ENCODE data around the gene HK3.

HK3 gene

DNA sequence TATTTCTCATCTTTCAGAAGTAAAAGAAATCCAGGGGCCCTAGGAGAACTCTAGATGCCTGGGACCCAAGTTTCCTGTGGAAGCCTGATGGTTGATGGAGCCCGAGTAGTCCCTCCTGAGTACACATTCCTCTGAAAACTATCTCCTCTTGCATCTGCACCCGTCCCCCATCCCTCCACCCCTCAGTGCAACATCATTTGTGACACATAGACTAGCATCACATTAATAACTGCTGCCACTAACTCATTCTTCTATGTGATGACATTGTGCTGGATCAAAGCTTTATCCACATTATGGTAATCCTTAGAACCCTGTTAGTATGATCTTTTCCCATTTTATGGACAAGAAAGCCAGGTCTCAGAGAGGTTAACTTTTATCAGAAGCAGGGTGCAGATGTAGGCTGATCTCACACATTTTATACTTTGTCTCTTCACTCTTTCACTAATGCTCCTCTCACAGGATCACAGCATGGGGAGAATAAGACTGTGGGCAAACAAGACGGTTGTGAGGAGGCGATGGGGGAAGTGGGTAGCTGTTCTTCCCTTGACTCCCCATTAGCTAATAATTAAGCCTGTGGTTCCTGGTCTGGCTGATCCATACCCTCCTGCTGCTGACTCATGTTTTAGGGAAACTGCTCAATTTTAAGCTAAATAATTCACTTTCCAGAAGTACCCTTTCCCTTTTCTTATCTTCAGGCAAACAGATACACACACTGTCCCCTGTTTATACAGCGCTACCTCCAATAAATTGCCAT lies 3.9 kb upstream of the HK3 start:
- peaks cover 0 to 16% (median 12%) of the 10 kb centered on the region in 4 experiments for H3K4me1 ChIP-seq (ENCODE audit: control extremely low read depth in 1 of 4, control insufficient read depth in 4 of 4, insufficient read depth in 4 of 4, low read length in 3 of 4)
- H3K9me3 ChIP-seq (ENCODE audit: control extremely low read depth in 1 of 5, control insufficient read depth in 4 of 5, insufficient read depth in 2 of 5, low read depth in 1 of 5, low read length in 4 of 5) = no peaks in the 10 kb centered on the region
- peaks cover 0 to 5% (median 4%) of the 10 kb centered on the region in 5 experiments for H3K27me3 ChIP-seq (replicated peaks in 2 of 5; ENCODE audit: control insufficient read depth in 4 of 5, insufficient read depth in 5 of 5, low read length in 4 of 5)
- H3K4me3 ChIP-seq (ENCODE audit: control insufficient read depth in 1 of 7, extremely low read depth in 1 of 7, insufficient read depth in 4 of 7, low read depth in 2 of 7, low read length in 6 of 7) = no peak overlapping the region
- DNase-seq = no peak
- no peak overlapping the region for H3K27ac ChIP-seq (ENCODE audit: insufficient read depth in 1 of 2, low read depth in 1 of 2, low read length in 2 of 2, poor library complexity in 1 of 2, severe bottlenecking in 2 of 2)
- WGBS (ENCODE audit: insufficient coverage) = 100% methylated on average over 2 of the region's 5 CpGs
- ChIA-PET CTCF (interaction anchor here (0.9 kb wide), 1 partner anchor 242 kb away, joined by 4 read pairs; no protein-coding TSS in a partner anchor), POLR2A (no interaction called here)
- H3K36me3 ChIP-seq (ENCODE audit: control insufficient read depth in 4 of 4, insufficient read depth in 4 of 4, low read length in 3 of 4) = peaks cover 17 to 59% (median 40%) of the 10 kb centered on the region in 4 experiments

DNA sequence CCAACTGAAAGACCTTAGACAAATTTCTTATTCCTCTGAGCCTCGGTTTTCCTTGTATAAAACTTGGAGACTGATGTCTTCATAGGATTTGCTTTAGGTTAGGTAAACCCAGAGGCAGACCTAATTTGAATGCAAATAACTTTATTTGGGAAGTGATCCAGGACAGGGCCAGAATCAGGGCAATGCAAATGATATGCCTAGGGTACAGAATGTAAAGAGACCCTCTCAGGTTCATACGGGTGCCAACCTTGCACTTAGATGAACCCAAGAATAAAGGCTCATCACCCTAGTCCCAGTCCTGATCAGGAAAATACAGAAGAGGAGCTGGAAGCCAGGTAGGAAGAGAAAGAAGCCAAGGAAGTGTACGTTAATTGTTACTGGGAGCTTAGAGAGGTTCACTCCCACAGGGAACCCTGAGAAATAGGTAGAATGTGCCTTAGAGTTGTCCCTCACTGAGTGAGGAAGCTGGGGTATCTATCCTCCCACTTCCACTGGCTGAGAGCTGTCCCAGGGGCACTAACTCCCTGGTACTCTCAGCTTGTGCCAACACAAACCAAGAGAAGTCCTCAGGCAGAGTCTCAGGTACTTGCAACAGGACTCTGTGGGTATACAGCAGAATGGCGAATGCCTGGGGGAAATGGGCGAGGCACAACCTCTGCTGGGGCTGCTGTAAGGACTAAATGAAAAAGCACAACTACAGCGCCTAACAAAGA lies 3.1 kb upstream of the HK3 start:
- H3K9me3 ChIP-seq (ENCODE audit: control extremely low read depth in 1 of 5, control insufficient read depth in 4 of 5, insufficient read depth in 2 of 5, low read depth in 1 of 5, low read length in 4 of 5) = no peaks in the 10 kb centered on the region
- peaks cover 0 to 16% (median 12%) of the 10 kb centered on the region in 4 experiments for H3K4me1 ChIP-seq (ENCODE audit: control extremely low read depth in 1 of 4, control insufficient read depth in 4 of 4, insufficient read depth in 4 of 4, low read length in 3 of 4)
- H3K36me3 ChIP-seq (ENCODE audit: control insufficient read depth in 4 of 4, insufficient read depth in 4 of 4, low read length in 3 of 4) = peaks cover 17 to 54% (median 35%) of the 10 kb centered on the region in 4 experiments
- WGBS (ENCODE audit: insufficient coverage) = 100% methylated on average over 5 of the region's 6 CpGs
- no peak overlapping the region for H3K4me3 ChIP-seq (ENCODE audit: control insufficient read depth in 1 of 7, extremely low read depth in 1 of 7, insufficient read depth in 4 of 7, low read depth in 2 of 7, low read length in 6 of 7)
- ChIA-PET CTCF (no interaction called here), POLR2A (no interaction called here)
- DNase-seq = no peak
- H3K27ac ChIP-seq (ENCODE audit: insufficient read depth in 1 of 2, low read depth in 1 of 2, low read length in 2 of 2, poor library complexity in 1 of 2, severe bottlenecking in 2 of 2) = no peak overlapping the region
- peaks cover 0 to 10% (median 8%) of the 10 kb centered on the region in 5 experiments for H3K27me3 ChIP-seq (replicated peaks in 2 of 5; ENCODE audit: control insufficient read depth in 4 of 5, insufficient read depth in 5 of 5, low read length in 4 of 5)

DNA sequence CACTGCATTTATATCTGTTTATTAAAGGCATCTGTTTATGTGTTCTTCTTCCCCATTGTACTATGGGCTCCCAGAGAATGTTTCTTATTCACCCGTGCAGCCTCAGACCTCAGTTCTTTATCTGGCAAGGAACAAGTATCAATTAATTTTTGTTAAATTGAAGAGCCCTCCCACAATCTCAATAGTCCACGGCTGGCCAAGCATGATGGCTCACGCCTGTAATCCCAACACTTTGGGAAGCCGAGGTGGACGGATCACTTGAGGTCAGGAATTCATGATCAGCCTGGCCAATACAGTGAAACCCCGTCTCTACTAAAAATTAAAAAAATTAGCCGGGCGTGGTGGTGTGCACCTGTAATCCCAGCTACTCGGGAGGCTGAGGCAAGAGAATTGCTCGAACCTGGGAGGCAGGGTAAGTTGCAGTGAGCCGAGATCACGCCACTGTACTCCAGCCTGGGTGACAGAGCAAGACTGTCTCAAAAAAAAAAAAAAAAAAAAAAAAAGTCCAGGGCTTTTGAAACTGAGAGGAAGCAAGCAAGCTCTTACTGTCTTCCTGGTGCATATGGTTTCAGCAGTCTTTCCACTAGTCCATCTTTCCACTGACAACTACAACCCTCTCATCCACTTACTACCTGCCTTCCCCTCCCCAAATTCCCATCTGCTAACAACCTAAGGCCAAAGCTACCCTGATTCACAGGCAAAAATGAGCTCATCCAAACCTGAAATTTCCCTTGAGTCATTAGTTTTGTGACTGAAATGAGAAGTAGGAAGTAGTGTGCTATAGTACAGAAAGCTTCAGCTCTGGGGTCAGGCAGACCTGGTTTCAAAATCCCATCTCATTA lies 2.3 kb upstream of the HK3 start:
- H3K36me3 ChIP-seq (ENCODE audit: control insufficient read depth in 4 of 4, insufficient read depth in 4 of 4, low read length in 3 of 4) = peaks cover 13 to 46% (median 31%) of the 10 kb centered on the region in 4 experiments
- DNase-seq = peak in 2 of 3 donors; percentile 18 to 20
- no peaks in the 10 kb centered on the region for H3K9me3 ChIP-seq (ENCODE audit: control extremely low read depth in 1 of 5, control insufficient read depth in 4 of 5, insufficient read depth in 2 of 5, low read depth in 1 of 5, low read length in 4 of 5)
- no peak overlapping the region for H3K27ac ChIP-seq (ENCODE audit: insufficient read depth in 1 of 2, low read depth in 1 of 2, low read length in 2 of 2, poor library complexity in 1 of 2, severe bottlenecking in 2 of 2)
- no peak overlapping the region for H3K4me3 ChIP-seq (ENCODE audit: control insufficient read depth in 1 of 7, extremely low read depth in 1 of 7, insufficient read depth in 4 of 7, low read depth in 2 of 7, low read length in 6 of 7)
- H3K27me3 ChIP-seq (replicated peaks in 2 of 5; ENCODE audit: control insufficient read depth in 4 of 5, insufficient read depth in 5 of 5, low read length in 4 of 5) = peaks cover 0 to 11% (median 8%) of the 10 kb centered on the region in 5 experiments
- ChIA-PET POLR2A (no interaction called here), CTCF (interaction anchor here (1.2 kb wide), 1 partner anchor 9 kb away, joined by 3 read pairs; no protein-coding TSS in a partner anchor)
- over 99% methylated on average over 8 of the region's 12 CpGs for WGBS (ENCODE audit: insufficient coverage)
- peaks cover 0 to 17% (median 12%) of the 10 kb centered on the region in 4 experiments for H3K4me1 ChIP-seq (ENCODE audit: control extremely low read depth in 1 of 4, control insufficient read depth in 4 of 4, insufficient read depth in 4 of 4, low read length in 3 of 4)

DNA sequence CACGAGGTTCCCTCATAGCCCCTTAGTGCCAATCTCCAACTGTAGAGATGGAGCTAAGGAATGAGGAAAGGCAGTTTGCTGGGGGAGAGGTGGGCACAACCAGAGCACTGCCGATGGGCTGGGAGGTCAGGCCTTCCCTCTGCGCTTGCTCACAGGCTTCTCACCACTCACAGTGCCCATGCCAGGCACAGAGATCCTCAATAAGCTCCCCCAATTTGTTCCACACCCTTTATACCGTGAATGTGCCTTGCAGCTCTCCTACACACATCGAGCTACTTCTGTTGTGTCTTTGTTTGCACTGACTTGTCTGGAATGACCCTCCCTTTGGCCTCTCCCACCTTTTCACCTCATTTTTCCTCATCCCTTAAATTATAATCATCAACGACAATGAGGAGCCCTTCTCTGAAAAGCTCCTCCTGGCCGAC lies 1.6 kb upstream of the HK3 start:
- H3K27me3 ChIP-seq (replicated peaks in 2 of 5; ENCODE audit: control insufficient read depth in 4 of 5, insufficient read depth in 5 of 5, low read length in 4 of 5) = peaks cover 0 to 11% (median 8%) of the 10 kb centered on the region in 5 experiments
- H3K4me1 ChIP-seq (ENCODE audit: control extremely low read depth in 1 of 4, control insufficient read depth in 4 of 4, insufficient read depth in 4 of 4, low read length in 3 of 4) = peaks cover 0 to 23% (median 12%) of the 10 kb centered on the region in 4 experiments
- H3K27ac ChIP-seq (ENCODE audit: insufficient read depth in 1 of 2, low read depth in 1 of 2, low read length in 2 of 2, poor library complexity in 1 of 2, severe bottlenecking in 2 of 2) = no peak overlapping the region
- POLR2A ChIA-PET = no interaction called here
- no peaks in the 10 kb centered on the region for H3K9me3 ChIP-seq (ENCODE audit: control extremely low read depth in 1 of 5, control insufficient read depth in 4 of 5, insufficient read depth in 2 of 5, low read depth in 1 of 5, low read length in 4 of 5)
- 97% methylated on average over 5 of the region's 7 CpGs for WGBS (ENCODE audit: insufficient coverage)
- peaks cover 8 to 39% (median 24%) of the 10 kb centered on the region in 4 experiments for H3K36me3 ChIP-seq (ENCODE audit: control insufficient read depth in 4 of 4, insufficient read depth in 4 of 4, low read length in 3 of 4)
- DNase-seq = no peak
- CTCF ChIA-PET = interaction anchor here (1.2 kb wide), 1 partner anchor 10 kb away, joined by 3 read pairs; no protein-coding TSS in a partner anchor
- H3K4me3 ChIP-seq (ENCODE audit: control insufficient read depth in 1 of 7, extremely low read depth in 1 of 7, insufficient read depth in 4 of 7, low read depth in 2 of 7, low read length in 6 of 7) = no peak overlapping the region

- Histone ChIP-seq H3K9me3 (ENCODE audit: control extremely low read depth in 1 of 5, control insufficient read depth in 4 of 5, insufficient read depth in 2 of 5, low read depth in 1 of 5, low read length in 4 of 5) (no peaks in the 10 kb centered on the region), H3K36me3 (ENCODE audit: control insufficient read depth in 4 of 4, insufficient read depth in 4 of 4, low read length in 3 of 4) (peaks cover 8 to 33% (median 20%) of the 10 kb centered on the region in 4 experiments), H3K27me3 (replicated peaks in 2 of 5; ENCODE audit: control insufficient read depth in 4 of 5, insufficient read depth in 5 of 5, low read length in 4 of 5) (peaks cover 0 to 12% (median 8%) of the 10 kb centered on the region in 5 experiments), H3K4me1 (ENCODE audit: control extremely low read depth in 1 of 4, control insufficient read depth in 4 of 4, insufficient read depth in 4 of 4, low read length in 3 of 4) (peaks cover 0 to 28% (median 12%) of the 10 kb centered on the region in 4 experiments), H3K27ac (ENCODE audit: insufficient read depth in 1 of 2, low read depth in 1 of 2, low read length in 2 of 2, poor library complexity in 1 of 2, severe bottlenecking in 2 of 2) (no peak overlapping the region), H3K4me3 (ENCODE audit: control insufficient read depth in 1 of 7, extremely low read depth in 1 of 7, insufficient read depth in 4 of 7, low read depth in 2 of 7, low read length in 6 of 7) (peak overlapping the region in 2 of 7 experiments; percentile 17 to 21)
- ChIA-PET POLR2A (no interaction called here), CTCF (interaction anchor here (1.2 to 1.3 kb wide), 3 partner anchors 9 to 24 kb away, joined by 3 to 4 read pairs (median 3); no protein-coding TSS in a partner anchor)
- no peak for DNase-seq
- WGBS (ENCODE audit: insufficient coverage) = 94% methylated on average over 4 of the region's 4 CpGs
These were observed 1.0 kb upstream of the HK3 start for GRCh38 chr5:176899946-176900779.

DNA sequence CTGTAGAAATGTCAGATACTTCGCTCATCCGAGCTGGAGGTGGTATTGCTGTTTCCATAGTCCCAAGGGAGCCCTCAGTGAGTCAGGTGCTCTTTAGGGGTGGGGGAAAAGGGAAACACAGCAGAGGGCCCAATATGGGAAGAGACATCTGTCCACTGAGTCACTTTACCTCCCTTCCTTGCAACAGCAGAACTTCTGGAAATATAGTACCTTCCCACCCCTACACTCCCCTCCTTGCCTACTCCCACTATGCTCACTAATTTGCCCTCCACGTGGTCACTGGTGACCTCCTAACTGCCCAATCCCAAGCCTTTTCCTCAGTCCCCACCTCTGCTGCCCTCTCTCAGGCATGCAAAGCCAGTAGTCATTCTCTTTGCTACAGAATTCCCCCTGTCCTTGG lies 1.9 kb downstream of the HK3 start:
- ChIA-PET CTCF (no interaction called here), POLR2A (no interaction called here)
- H3K27ac ChIP-seq (ENCODE audit: insufficient read depth in 1 of 2, low read depth in 1 of 2, low read length in 2 of 2, poor library complexity in 1 of 2, severe bottlenecking in 2 of 2) = no peak overlapping the region
- DNase-seq = no peak
- H3K36me3 ChIP-seq (ENCODE audit: control insufficient read depth in 4 of 4, insufficient read depth in 4 of 4, low read length in 3 of 4) = peaks cover 0 to 7% (median 0%) of the 10 kb centered on the region in 4 experiments
- peaks cover 0 to 28% (median 12%) of the 10 kb centered on the region in 4 experiments for H3K4me1 ChIP-seq (ENCODE audit: control extremely low read depth in 1 of 4, control insufficient read depth in 4 of 4, insufficient read depth in 4 of 4, low read length in 3 of 4)
- peak overlapping the region in 2 of 7 experiments; percentile 9 to 28 for H3K4me3 ChIP-seq (ENCODE audit: control insufficient read depth in 1 of 7, extremely low read depth in 1 of 7, insufficient read depth in 4 of 7, low read depth in 2 of 7, low read length in 6 of 7)
- H3K9me3 ChIP-seq (ENCODE audit: control extremely low read depth in 1 of 5, control insufficient read depth in 4 of 5, insufficient read depth in 2 of 5, low read depth in 1 of 5, low read length in 4 of 5) = no peaks in the 10 kb centered on the region
- WGBS (ENCODE audit: insufficient coverage) = 58% methylated on average over 1 of the region's 3 CpGs
- peaks cover 0 to 20% (median 12%) of the 10 kb centered on the region in 5 experiments for H3K27me3 ChIP-seq (replicated peaks in 2 of 5; ENCODE audit: control insufficient read depth in 4 of 5, insufficient read depth in 5 of 5, low read length in 4 of 5)
